ENCODE data around the gene POLR1A.
"Not testable (repeated sequence)": the region's sequence is repeated elsewhere in the genome, so short reads cannot be mapped to it uniquely, and the experiment has no call there.

Gene POLR1A

DNA sequence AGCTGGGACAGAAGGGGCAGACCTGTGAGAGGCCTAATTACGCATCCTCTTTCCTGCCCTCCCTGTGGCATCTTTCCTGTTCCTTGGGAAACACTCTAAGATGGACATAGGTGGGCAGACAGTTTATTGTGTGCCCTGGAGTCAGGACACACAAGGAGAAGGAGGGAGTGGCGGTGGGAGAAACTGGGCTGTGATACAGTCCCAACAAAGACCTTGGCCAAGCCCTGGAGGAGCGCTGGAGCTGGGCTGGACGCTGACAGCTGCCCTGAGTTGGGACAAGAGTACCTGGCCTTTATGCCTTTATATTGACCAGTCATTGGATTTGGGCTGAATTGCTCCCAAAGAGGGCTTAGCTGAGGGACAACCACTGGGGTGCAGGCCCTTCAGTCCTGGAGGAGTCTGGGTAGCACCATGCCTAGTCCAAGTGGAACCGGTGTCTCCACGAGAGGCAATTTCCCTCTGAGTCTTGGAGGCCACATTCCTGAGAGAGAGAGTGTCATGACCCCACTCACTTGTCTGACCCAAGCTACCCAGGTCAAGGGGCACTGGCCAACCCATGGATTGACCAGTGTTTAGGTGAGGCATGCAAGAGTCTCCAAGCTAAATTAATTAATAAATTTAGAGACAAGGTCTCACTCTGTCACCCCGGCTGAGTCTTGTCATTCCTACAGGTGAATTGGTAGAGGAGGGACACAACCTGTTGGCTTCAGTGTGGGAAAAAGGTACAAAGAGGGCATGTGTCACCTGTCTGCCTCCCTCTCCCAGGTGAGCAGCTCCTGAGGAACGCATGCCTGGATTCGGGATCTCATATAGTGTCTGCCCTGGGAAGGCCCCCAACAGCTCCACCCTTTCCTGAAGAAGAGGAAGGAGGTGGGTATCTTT lies 109.8 kb downstream of the POLR1A start:
- no peak for DNase-seq

DNA sequence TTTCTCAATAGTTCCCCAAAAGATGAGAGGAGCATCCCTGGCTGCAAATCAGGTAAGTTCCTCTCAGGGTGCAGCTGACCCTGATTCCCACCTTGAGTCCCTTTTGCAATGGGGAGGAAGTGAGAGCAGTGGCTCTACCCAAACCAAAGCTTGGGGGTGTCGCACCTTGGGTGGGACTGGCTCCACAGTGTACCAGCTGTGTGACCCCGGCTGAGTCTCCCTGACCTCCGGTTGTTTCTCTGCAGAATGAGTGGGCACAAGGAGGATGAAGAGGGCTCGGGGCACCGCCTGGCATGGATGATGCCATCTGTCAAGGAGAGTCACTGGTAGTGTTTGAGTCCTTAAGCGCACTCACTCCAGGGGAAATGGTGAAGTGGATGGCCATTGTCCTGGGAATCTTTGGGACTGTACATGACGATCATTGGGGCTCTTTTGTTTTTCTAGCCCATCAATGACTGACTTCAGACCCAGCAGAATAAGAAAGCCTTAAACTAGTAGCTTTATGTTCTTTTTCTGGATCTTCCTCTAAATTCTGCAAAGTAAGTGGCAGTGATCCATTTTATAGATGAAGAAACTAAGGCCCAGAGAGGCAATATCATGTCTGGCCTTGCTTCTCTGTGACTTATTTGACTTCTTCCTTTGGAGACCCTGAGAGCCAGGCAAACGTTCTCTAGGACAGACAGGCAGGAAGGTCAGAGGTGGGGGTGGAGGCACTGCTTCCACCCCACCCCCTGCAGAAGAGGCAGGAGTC lies 110.6 kb downstream of the POLR1A start:
- no peak for DNase-seq

DNA sequence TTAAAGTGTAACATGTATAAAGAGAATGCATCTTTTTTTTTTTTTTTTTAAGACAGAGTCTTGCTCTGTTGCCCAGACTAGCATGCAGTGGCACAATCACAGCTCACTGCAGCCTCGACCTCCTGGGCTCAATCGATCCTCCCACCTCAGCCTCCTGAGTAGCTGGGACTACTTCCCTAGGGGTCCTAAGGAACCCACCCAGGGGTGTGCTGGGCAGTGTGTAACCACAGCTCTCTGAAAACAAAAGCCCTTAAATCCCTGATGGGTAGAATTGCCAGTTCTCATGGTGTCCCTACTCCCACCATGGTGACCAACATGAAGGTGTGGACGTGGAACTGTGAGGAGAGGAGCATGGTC lies 111.3 kb downstream of the POLR1A start:
- DNase-seq, result no peak

DNA sequence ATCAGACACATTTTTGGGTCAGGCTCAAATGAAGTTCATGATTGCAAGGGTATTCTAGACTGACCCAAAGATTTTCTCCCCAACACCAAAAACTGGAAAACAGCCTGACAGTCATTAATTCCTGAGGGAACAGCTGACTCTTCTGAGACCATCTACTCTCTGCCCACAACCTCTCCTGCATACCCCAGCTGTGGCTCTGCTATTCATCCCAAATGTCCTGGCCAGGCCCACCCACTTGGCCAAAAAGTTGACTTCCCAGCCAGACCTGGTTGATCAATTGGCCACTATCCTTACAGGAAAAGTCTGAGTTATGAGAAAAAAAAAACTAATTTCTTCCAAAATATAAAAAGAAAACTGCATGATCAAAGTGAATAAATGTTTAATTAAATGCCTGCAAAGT lies 113.1 kb downstream of the POLR1A start:
- no peak for DNase-seq

DNA sequence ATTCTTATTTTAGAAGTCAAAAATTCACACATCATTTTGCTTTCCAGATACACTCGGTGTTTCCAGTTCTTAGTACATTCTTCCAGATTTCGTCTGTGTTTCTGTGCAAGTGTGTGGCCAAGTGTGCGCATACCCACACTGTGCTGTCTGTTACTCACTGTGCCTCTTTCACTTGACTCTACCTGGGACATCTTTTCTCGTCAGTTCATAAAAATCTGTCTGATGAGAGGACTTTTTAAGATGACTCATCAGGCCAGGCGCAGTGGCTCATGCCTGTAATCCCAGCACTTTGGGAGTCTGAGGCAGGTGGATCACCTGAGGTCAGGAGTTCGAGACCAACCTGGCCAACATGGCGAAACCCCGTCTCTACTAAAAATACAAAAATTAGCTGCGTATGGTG lies 113.6 kb downstream of the POLR1A start:
- not testable (repeated sequence) for DNase-seq

DNA sequence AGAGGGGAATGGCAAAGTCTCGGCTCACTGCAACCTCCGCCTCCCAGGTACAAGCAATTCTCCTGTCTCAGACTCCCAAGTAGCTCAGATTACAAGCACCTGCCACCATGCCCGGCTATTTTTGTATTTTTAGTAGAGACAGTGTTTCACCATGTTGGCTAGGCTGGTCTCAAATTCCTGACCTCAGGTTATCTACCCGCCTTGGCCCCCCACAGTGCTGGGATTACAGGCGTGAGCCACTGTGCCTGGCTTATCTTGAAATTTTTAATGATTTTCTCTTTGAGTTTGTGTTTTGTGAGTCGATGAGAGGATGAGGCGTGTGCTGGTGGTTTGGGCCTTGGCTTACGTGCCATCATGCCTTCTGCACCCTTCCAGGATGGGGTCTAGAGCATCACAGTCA lies 115.6 kb downstream of the POLR1A start:
- no peak for DNase-seq

DNA sequence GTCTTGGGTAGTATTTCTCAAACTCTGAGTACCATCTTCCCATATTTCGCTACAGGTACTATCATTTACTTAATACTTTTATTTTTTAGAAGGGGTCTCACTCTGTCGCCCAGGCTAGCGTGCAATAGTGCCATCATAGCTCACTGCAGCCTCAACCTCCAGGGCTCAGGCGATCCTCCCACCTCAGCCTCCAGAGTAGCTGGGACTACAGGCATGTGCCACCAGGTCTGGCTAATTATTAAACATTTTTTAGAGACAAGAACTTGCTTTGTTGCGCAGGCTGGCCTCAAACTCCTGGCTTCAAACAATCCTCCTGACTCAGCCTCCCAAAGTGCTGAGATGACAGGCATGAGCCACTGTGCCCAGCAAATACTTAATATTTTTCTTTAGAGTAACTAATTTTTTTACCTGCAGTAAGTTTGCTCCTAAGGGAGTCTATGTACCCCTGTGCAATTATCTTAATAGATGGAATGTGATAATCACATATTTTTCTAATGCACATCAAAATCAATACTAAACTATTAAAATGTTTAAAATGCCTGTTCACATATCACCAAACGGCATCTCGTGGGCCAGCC lies 116.3 kb downstream of the POLR1A start:
- no peak for DNase-seq

DNA sequence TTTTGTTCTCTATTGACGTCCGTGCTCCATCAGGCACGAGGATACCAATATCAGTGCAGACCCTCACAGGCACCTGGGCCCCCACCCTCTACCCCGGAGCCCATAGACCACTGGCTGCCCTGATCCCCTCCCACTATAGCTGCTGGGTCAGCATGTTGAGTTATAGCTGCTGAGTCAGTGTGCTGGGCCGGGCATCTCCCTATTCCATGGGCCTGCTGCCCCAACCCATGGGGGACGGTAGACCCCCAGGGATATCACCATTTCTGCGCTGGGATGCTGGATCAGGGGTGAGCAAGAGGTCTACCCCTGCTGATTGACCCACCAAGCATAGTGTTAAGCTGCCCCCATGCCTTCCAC lies 116.8 kb downstream of the POLR1A start:
- DNase-seq, result no peak

DNA sequence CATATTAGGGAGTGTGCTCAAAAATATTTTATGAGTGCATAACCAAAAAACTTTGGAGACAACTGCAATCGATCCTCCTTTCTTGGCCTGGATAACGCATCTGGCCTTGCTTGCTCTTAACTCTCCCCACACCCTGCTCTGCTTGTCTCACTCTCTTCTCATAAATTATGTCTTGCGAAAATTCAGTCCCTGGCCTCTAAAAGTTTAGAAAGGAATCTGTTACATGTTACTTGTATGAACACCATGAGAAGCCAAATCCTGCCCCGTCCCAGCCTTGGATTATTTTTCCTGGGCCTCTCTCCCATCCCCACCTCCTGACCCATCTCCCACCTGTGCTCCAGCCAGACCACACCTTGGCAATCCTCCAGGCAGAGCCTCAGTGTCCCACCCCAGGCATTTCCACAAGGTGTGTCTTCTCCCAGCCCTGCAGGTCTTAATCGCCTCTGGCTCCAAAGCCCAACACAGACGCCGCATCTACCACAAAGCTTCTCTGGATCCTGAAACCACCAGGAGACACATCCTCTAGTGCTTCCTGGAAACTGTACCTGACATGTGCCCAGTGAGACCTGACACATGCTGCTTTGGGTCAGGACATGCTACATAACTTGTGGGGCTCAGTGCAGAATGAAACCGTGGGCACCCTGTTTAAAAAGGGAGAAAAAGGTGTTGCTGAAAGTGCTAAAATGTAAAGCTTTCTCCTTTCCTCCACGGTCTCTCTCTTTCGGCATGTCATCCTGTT lies 117.3 kb downstream of the POLR1A start:
- DNase-seq, result no peak

DNA sequence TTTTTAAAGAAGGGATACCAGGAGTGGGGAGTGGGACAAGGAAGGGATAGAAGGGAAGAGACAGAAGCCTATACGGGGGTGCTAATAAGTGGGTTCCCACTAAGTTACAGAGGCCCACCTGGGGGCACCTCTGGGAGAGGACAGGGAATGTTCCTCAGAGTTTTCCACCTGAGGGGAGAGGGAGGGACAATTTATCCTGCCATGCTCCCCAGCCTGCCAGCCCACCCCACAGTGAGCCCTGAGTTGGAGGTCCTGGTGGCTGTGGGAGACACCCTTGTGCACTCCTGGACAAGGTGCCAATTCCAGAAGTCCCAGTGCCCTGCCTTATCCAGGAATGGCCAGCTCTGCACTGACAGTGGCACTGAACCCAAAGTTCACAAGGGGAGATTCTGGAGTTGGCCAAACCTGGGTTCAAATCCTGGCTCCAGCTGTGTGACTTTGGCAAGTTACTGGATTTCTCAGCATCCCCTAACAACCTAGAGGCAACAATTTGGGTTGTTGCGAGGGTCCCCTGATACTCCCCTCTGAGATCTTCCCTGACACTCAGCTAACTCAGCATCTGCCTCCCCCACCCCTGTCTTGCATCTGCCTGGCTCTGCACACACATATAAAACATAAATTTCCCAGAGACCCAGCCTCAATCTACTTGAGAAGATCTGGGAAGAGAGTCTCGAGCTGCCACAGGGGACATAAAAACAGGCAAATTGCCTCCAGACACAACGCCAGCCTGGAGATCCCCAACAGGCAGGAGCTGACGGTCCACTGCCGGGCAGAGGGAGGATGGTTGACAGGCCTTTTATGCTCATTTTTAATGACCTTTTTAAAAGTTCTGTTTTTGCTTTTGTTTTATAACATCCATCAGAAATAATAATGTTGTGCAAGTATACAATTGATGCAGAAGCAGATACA lies 118.2 kb downstream of the POLR1A start:
- no peak for DNase-seq

DNA sequence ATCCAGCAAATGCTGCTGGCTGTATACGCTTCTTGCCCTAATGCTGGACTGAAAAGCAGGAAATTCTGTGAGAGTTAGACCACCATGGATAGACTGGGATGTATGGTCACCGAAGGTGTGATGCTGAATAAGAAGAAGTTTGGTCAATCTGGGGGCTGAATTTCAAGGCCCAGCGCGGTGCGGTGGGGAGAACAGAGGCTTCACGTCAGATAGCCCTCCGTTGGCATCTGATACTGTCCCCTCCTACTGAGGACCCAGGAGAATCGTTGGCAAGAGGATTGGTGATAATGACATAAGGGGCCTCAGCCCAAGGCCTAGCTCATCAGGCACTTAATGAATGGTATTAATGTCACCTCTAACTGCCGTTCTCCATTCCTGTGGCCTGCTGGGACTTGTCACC lies 119.6 kb downstream of the POLR1A start:
- no peak for DNase-seq

DNA sequence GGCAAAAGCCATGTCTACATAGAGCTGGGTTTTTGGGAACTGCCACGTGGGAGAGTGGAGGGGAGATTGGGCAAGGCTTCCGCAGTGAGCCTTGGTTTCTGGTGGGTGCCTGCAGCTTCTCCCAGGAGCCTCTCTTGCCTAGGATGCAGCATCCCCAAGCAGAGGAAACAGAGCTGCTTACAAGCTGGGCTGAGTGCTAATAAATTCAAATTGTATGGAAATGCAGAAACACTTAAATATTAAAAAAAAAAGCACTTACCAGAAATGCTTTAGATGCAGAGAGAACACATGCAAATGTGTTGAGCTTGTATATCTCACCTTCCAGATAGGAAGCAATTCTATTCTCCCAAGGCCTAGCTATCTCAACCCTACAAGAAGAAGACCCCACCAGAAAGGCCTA lies 120.9 kb downstream of the POLR1A start:
- no peak for DNase-seq

DNA sequence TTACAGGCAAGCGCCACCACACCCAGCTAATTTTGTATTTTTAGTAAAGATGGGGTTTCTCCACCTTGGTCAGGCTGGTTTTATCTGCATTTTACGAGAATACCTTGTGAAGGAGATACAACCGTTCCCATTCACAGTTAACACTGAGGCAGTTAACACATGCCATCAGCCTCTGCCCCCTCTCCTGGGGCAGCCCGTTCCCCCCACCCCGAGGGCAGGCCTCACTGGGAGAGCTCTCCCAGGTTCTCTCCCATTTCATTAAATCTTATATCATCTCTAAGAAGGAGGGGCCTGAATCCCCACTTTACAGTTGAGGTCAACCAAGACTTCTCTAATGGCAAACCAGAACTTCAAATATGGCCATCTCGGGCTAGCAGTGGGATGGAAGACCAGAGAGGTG lies 121.9 kb downstream of the POLR1A start:
- DNase-seq, result no peak

DNA sequence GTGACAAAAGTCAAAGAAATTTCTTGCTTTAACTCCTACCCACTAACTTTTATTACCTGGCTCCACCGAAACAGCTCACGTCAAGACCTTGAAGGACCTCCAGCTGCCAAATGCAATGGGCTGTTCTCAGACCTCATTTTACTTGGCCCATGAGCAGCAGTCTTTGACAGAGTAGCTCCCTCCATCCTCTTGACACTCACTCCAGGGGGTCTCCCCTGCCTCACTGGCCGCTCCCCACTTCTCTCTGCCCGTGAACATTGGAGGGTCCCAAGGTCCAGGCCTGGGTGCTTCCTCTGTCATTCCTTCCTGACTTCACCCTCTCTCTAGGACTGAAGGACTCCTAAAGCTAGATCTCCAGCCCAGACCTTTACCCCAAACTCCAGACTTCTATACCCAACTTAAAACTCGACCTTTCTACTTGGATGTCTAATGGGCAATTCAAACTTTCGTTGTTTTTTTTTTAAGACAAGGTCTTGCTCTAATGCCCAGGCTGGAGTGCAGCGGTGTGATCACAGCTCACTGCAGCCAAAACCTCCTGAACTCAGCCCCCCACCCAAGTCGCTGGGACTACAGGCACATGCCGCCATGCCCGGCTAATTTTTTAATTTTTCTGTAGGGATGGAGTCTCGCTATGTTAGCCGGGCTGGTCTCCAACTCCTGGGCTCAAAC lies 124.0 kb downstream of the POLR1A start:
- DNase-seq, result no peak

DNA sequence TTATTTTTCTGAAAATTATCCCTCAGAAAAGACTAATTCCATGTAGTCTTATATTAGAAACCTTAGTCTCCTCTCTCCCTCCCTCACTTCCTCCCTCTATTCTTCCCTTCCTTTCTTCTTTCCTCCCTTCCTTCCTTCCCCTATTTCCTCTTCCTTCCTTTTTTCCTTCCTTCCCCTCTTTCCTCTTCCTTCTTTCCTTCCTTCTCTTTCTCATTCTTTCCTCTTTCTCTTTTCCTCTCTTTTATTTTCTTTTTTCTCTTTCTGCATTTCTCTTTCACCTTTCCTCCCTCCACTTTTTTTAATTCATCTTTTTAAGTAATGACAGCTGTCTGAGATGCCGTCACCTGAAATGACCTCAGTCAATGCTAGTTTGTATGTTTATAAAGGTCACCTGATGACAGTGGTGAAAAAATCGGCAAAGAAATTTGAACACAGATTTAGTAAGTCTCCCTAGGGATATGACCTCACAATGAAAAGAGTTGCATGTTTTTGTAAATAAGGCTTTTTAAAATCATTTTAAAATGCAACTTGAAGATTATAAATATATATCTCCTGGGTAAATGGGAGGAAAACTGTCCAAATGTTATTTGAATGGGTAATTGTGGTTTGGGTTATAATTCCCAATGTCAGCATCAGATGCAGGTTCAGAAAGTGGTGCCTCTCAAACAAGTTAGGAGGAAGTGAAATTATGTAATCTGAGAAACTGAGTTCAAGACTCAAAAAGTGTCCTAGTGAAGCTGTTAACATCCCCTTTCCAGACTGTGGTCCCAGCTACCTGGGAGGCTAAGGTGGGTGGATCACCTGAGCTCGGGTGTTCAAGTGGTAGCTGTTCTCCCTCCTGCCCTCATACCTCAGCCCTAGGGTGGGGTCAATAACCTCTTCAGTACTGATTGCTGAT lies 126.6 kb downstream of the POLR1A start:
- DNase-seq, result no peak

DNA sequence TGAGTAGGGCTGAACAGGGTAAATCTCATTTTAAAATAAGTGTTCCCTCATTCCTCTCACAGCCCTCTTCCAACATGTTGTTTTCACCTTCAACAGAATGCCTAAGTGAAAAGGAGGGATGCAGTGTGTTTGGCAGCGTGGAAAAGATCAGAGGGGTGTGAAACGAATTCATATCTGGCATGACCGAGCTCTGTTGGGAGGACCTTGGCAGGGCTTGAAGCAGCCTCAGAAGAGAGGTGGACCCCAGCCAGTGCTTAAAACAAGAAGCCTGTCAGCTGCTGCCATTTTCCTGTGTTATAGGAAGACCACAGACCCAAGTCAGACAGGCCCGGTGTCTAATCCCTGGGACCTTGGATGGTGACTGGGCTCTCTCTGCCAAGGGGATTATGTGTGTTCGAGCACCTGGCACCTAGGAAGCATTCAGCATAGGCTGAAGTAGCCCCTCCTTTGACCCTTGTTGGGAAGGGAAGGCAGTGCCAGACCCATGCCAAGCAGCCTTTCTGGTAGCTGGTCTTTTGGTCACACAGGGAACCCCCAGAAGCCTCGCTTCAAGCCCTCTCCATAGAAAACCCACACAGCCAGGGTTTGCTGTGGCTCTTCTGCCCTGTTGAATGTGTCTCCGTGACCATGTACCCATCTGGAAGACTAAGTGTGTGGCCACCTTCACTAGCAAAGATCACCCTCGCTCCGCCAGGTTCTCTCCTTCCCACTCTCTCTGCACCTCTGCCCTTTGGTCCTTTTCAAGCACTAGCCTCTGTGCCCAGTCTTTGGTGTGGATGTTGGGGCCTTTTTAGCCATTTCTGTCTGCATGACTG lies 129.4 kb downstream of the POLR1A start:
- no peak for DNase-seq

DNA sequence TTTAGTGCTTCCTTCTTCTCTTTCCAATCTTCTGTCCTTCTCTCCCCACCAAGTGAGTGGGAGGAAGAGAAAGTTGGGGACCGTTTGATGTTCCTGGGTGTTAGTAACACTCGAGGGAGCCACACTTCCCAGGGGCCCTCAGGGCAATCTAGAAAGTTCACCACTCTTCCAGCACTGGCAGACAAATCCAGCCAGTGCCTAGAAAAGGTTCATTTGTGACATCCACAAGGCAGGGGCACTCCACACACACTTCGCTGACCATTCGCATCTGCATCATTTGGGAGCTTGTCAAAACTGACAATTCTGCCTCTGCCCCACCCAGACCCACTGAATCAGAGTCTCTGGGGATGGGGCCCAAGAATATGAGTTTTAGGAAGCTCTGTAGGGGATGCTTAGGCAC lies 130.1 kb downstream of the POLR1A start:
- no peak for DNase-seq

DNA sequence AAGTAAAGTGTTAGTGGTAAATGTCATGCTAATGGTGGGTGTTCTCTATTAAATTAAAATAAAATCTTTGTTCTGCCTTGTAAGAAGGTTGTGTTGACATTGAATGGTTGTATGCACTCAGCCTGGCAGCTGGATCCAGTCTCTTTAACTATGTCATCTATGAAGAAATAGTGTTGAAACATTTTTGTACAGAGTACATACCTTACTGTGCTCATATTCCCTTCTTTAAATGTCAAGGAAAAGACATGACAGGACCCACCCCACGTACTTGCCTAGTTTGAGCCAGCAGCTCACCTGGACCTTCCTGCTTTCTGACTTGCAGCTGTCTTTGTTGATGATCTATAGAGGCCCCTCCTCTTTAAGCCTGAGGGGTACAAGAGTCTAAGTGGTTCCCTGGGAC lies 131.3 kb downstream of the POLR1A start:
- no peak for DNase-seq

DNA sequence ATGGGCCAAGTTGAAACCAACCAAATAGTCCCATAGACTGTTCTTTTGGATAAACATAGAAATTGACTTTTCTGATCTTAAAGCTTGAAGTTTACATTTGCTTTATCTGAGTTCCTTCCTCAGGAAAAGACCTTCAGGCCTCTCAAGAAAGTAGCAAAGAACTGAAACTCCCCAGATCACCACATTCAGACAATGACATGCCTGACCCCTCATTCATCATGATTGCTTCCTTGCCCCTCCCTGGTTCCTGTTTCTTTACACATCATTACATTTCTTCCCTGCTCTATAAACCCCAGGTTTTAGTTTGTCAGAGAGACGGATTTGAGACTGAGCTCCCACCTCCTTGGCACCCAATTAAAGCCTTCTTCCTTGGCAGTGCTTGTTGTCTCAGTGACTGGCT lies 133.3 kb downstream of the POLR1A start:
- DNase-seq, result no peak

DNA sequence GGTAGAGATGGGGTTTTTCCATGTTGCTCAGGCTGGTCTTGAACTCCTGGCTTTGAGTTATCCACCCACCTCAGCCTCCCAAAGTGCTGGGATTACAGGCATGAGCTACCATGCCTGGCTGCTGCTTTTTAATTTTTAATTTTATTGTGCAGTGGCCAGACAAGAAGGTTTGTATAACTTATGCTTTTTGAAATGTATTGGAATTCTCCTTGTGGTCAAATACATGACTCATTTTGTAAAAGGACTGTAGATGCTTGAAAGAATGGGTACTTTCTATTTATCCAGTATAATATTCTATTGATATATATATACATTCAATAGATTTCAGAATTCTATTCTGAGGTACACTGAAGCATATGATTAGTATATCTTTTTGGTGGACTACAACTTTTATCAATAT lies 134.3 kb downstream of the POLR1A start:
- no peak for DNase-seq

Measured in hematopoietic multipotent progenitor cell treated with erythropoietin and hydrocortisone succinate and interleukin-3 and kit ligand, for 4 days (in vitro differentiated cells).